IPS DF 6.9 (cell line): Measurements from ENCODE around the gene FREM1.

Experiments used
- DNase-seq: peaks from one replicate; pipeline ENCODE4 v3.0.0-alpha.2; 2013; ENCODE audit warnings: low read depth, low spot score
- H3K27ac ChIP-seq: one replicate; pipeline ENCODE4 v1.5.1; 2013; ENCODE audit warnings: low read length, control low read depth
- H3K27me3 ChIP-seq: 2 replicates; pipeline ENCODE4 v1.6.1; 2013; ENCODE audit warnings: mild to moderate bottlenecking, low read length; ENCODE audit not compliant: control insufficient read depth, insufficient read depth
- H3K36me3 ChIP-seq: 2 replicates; pipeline ENCODE4 v1.6.1; 2013; ENCODE audit warnings: low read length; ENCODE audit not compliant: control insufficient read depth, insufficient read depth
- H3K4me1 ChIP-seq: 2 replicates; pipeline ENCODE4 v1.6.1; 2013; ENCODE audit warnings: low read length; ENCODE audit not compliant: control insufficient read depth, insufficient read depth
- H3K4me3 ChIP-seq: 2 replicates; pipeline ENCODE4 v1.5.1; 2013; ENCODE audit warnings: mild to moderate bottlenecking, low read length
- H3K9me3 ChIP-seq: 2 replicates; pipeline ENCODE4 v1.6.1; 2013; ENCODE audit warnings: low read length, inconsistent platforms; ENCODE audit not compliant: control insufficient read depth, insufficient read depth
- WGBS: extraction: QIAGEN DNeasy Blood & Tissue Kit; methylation state at CpG from one replicate; pipeline ENCODE4 v1.1.7; 2013; ENCODE audit warnings: mixed read lengths, missing lambda C conversion rate; ENCODE audit not compliant: insufficient read length, insufficient coverage; 5-methylcytosine and 5-hydroxymethylcytosine counted together

FREM1 gene

DNA sequence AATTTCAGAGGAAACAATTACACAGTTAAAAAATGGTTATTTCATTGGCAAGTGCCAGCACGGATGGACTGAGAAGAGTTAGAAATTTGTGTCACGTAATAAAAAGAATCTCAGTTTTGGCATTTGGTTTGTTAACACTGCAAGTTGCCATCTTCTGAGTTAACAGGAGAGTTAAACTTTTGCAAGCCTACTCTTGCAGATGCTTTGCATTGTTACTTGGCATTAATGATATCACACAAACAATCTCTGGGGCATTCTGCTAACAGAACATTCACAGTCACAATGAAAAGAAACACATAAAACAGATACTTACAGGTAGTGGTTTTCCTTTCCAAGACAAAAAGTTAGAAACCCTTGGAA, 647 bp downstream of the FREM1 start:
- Histone ChIP-seq H3K4me3 (no peak overlapping the region), H3K27me3 (no peaks in the 10 kb centered on the region), H3K9me3 (no peaks in the 10 kb centered on the region), H3K27ac (no peak overlapping the region), H3K36me3 (no peaks in the 10 kb centered on the region), H3K4me1 (peaks cover 3% of the 10 kb centered on the region; the same call in 1 of the 2 replicates)
- no CpG with 5 or more reads among the region's 2 CpGs for WGBS
- no peak for DNase-seq

DNA sequence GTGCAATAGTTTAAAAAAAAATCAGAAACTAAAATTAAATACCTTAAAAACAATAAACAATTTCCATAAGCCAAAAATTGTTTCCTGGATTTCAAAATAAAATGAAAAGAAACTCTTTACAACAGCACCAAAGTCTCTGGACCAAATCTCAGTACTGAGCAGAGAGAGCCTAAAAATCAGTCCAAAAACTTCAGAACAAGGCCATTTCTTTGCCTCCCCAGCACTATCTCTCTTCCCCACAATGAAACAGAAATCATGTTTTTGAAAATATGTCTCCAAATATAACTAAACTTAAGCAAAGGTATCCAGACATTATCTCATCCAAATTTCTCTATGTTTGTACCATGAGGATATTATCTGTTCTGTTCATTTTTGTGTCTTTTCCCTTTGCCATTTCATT, 1.0 kb downstream of the FREM1 start:
- H3K27ac ChIP-seq = no peak overlapping the region
- H3K27me3 ChIP-seq = no peaks in the 10 kb centered on the region
- no peak overlapping the region for H3K4me3 ChIP-seq

DNA sequence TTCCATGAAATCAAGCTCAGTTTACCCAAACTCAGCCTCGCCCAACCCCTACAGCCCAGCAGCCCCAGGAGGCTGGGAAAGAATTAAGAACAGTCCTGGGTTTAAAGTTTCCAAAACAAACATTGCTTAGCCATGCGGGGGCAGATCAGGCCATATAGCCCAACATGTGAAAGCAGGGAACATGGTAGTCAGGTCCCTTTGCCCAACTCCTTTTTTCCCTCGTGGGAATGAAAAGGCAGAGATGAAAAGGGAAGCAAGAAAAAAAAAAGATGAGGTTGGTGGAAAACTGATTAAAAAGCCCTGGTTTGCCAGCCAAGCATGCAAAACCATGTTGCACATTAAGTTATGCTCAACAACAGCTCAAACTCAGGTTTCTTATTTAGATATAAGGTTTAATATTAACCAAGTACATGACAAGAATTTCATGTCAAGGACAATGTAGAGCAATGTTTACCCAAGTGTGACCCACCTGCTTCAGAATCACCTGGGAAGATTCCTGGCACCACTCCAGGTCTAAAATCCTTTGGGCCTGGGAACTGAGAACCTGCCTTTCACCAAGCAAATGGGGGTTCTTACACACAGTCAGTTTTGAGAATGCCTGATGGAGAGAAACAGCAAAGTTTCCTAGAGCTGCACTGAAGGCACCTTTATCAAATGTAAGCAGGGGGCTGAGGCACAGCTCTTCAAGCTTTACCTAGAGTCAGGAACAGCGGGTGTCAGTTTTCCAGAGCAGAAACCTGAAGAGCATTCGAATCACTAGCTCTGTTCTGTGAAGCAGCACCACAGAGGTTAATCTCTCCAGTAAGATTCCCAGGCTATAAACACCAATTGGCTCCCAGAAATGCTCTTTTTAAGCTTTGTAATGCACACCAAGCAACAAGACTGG, 1.7 kb downstream of the FREM1 start:
- WGBS = no CpG with 5 or more reads among the region's 5 CpGs
- Histone ChIP-seq H3K4me1 (peaks cover 3% of the 10 kb centered on the region; the same call in 1 of the 2 replicates), H3K36me3 (no peaks in the 10 kb centered on the region), H3K27me3 (no peaks in the 10 kb centered on the region), H3K27ac (no peak overlapping the region), H3K9me3 (no peaks in the 10 kb centered on the region), H3K4me3 (no peak overlapping the region)
- no peak for DNase-seq

More for the DNA sequence above, 1.0 kb downstream of the FREM1 start:
- Histone ChIP-seq H3K9me3 (no peaks in the 10 kb centered on the region), H3K4me1 (peaks cover 3% of the 10 kb centered on the region; the same call in 1 of the 2 replicates), H3K36me3 (no peaks in the 10 kb centered on the region)
- DNase-seq = no peak

DNA sequence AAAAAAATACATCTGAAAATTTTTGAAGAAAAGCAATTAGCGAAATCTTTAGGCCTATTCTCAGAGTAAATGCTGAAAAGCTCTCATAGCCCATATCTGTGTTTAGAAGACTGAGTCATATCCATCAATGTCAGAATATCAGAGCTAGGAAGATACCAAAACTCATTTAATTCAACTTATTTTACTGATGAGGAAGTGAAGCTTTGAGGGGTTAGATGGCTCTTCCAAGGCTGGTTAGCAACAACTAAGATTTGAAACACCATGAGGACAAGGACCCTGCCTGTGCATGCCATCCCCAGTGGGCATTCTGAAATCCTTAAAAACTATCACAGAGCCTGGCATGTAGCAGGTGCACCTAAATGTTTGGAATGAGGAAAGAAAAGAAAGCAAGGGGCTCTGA, 2.5 kb downstream of the FREM1 start:
- Histone ChIP-seq H3K9me3 (no peaks in the 10 kb centered on the region), H3K4me3 (no peak overlapping the region), H3K4me1 (peaks cover 3% of the 10 kb centered on the region; the same call in 1 of the 2 replicates), H3K27me3 (no peaks in the 10 kb centered on the region), H3K27ac (no peak overlapping the region), H3K36me3 (no peaks in the 10 kb centered on the region)
- DNase-seq = no peak
- no CpG with 5 or more reads among the region's 1 CpG for WGBS

DNA sequence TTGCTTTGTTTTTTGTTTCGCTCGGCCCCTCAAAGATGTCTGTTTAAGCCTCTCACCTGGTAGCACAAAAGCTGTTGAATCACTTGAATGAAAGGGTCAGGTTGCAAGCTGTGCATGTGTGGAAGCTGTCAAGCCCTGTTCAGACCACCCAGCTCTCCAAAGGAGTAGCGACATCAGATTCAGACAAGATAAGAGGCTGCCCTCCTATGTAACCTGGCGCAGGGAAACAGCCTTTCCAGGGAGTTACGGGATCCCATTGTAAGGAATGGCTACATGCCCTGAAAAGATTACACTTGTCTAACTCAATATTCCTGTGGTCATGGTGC, 2.9 kb downstream of the FREM1 start:
- no peak for DNase-seq
- no CpG with 5 or more reads among the region's 5 CpGs for WGBS
- Histone ChIP-seq H3K36me3 (no peaks in the 10 kb centered on the region), H3K27me3 (no peaks in the 10 kb centered on the region), H3K4me3 (no peak overlapping the region), H3K9me3 (no peaks in the 10 kb centered on the region), H3K4me1 (peaks cover 3% of the 10 kb centered on the region; the same call in 1 of the 2 replicates), H3K27ac (no peak overlapping the region)

DNA sequence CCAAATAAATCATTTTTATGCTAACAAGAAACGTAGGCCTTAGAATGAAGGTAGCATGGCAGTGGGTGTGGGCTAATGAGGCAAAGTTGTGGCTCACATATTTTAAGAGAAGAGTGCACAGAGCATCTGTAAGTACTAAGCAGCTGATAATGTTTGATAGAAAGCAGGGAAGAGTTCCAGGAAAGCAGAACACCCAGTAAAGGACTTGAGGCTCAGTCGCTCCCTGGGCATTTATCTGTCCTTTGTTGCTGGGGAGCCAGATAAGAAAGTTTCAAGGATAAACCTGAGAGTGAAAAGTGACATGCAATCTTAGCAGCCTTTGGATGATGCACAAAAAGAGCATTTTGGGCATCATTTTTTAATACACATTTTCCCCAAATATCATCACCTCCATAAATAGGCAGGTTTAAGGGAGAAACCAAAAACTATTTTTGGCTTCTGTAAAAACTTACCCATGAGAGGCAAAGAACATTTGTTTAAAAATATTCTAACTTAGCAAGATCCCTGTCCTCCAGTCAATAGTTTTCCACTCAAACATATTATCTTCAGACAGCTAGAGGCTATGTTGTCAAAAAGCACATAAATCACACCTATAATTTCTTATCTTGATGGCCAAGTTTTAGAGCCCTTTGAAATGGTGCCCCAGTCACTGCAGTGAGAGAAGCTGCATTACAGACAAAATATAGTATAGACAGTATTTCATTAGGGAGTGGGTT, 3.4 kb downstream of the FREM1 start:
- H3K4me3 ChIP-seq = no peak overlapping the region
- no peaks in the 10 kb centered on the region for H3K36me3 ChIP-seq
- no peaks in the 10 kb centered on the region for H3K9me3 ChIP-seq
- H3K4me1 ChIP-seq = peaks cover 3% of the 10 kb centered on the region; the same call in 1 of the 2 replicates
- DNase-seq = no peak
- no peaks in the 10 kb centered on the region for H3K27me3 ChIP-seq
- no CpG with 5 or more reads among the region's 2 CpGs for WGBS
- no peak overlapping the region for H3K27ac ChIP-seq

DNA sequence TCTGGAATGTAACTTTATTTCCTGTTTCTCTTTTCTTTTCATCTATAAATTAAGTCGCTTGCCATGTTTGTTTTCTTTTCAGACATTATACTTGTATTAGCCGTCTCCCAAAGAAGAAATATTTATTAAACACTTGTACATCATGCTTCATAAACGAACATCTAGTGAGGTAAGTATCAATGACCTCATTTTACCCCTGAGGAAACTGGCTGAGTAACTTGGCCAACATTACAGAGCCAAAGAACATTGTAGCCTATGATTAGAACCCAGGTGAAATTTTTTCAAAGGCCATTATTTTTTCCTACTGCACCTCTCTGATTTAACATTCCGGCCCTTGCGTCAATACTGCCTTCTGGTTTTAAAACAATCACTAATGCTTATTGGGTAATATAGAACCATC, 4.2 kb downstream of the FREM1 start:
- Histone ChIP-seq H3K27ac (no peak overlapping the region), H3K4me1 (peaks cover 3% of the 10 kb centered on the region; the same call in 1 of the 2 replicates), H3K4me3 (no peak overlapping the region), H3K36me3 (no peaks in the 10 kb centered on the region), H3K27me3 (no peaks in the 10 kb centered on the region), H3K9me3 (no peaks in the 10 kb centered on the region)
- no peak for DNase-seq
- WGBS = no CpG with 5 or more reads among the region's 5 CpGs

DNA sequence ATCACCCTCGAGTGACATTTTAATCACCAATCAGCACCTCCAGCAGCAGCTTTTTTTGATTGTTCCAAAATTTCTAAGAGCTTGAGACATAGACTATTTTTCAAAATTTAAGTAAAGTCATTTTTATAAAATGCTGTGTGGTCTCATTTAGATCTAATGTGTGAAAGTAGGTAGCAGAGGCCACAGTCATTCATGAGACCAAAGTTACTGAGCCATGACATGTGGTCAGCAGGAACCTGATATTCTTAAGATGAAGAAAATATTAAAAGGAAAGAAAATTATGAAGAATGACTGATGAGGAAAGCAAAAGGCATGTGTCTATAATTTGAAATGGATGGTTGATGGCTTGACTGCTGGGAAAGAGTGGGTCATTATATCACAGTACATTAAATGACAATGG, 7.2 kb downstream of the FREM1 start:
- no peaks in the 10 kb centered on the region for H3K27me3 ChIP-seq
- no peak for DNase-seq
- H3K9me3 ChIP-seq = no peaks in the 10 kb centered on the region
- no peak overlapping the region for H3K4me3 ChIP-seq
- no peaks in the 10 kb centered on the region; the same call in 1 of the 2 replicates for H3K4me1 ChIP-seq
- no peak overlapping the region for H3K27ac ChIP-seq
- H3K36me3 ChIP-seq = no peaks in the 10 kb centered on the region
- WGBS = no CpG with 5 or more reads among the region's 1 CpG

DNA sequence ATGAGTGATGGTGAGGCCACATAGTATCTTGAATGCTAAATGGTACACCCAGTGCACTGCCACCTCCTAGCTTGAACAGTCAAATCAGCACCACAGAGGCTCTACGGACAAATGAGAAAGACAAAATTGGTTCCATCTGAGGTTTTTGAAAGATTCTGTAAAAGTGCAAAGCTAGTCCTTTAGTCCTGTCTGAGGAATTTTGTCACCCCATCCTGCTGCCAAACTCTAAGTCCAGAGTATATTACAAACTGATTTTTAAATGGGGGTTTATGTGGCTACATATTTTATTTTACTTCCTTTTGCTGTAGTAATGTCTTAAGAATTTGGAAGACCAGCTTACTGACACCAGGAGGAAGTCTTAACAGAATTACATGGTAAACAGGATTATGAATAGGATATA, 7.7 kb downstream of the FREM1 start:
- H3K36me3 ChIP-seq = no peaks in the 10 kb centered on the region
- H3K4me1 ChIP-seq = no peaks in the 10 kb centered on the region; the same call in 1 of the 2 replicates
- H3K27ac ChIP-seq = no peak overlapping the region
- no peaks in the 10 kb centered on the region for H3K27me3 ChIP-seq
- DNase-seq = no peak
- no peak overlapping the region for H3K4me3 ChIP-seq
- WGBS = no CpG with 5 or more reads among the region's 1 CpG
- H3K9me3 ChIP-seq = no peaks in the 10 kb centered on the region

DNA sequence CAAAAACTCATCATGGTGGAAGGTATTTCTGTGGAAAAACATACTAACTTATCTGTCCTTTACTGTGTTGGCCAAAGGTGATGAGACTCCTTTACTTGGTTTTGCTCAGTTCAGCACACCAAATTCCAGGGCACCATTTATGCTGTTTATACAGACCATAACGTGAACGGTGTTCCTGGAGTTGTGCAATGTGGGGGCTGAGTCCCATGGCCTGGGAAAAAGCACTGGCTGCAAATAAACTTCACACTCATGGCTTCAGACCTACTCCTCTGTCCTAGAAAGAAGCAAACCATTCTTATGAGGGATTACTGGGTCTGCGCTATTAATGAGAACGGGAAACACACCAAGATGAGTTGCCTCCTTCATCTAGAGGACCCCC, 10.4 kb downstream of the FREM1 start:
- H3K4me1 ChIP-seq = no peaks in the 10 kb centered on the region; the same call in 1 of the 2 replicates
- no peaks in the 10 kb centered on the region for H3K36me3 ChIP-seq
- no peaks in the 10 kb centered on the region for H3K27me3 ChIP-seq
- no peak overlapping the region for H3K27ac ChIP-seq
- H3K9me3 ChIP-seq = no peaks in the 10 kb centered on the region
- WGBS = no CpG with 5 or more reads among the region's 4 CpGs
- H3K4me3 ChIP-seq = no peak overlapping the region
- no peak for DNase-seq
